ENCODE measurements around the gene STUB1. TPM values are rescaled to one million over a fixed set of nuclear protein-coding genes. Genes with fewer than 3 reads are reported as not detected.

The STUB1 gene
- total and polyA plus RNA-seq, 3 donors from 2014 or later: 93.3 to 160 (median 126) TPM

- Histone ChIP-seq H3K4me1 (peaks cover 5% of the 10 kb centered on the region), H3K36me3 (ENCODE audit: low read depth, missing control alignments) (no peaks in the 10 kb centered on the region), H3K27ac (no peak overlapping the region), H3K27me3 (no peaks in the 10 kb centered on the region), H3K4me3 (peak overlapping the region in 1 of 2 donors; percentile 6), H3K9me3 (no peaks in the 10 kb centered on the region)
- WGBS, 2 donors: 2 to 4% methylated on average over 15 to 49 of the region's 49 CpGs
- DNase-seq: no peak
- intact Hi-C loops (cut with DNase I; ENCODE audit: low total_unique reads): no loop called here
- TF ChIP-seq POLR2A (IDR thresholded peaks at IDR 0.05) (no peak), CTCF (IDR thresholded peaks at IDR 0.05) (no peak)
Observed at GRCh38 chr16:706189-707061, 26.2 kb downstream of the STUB1 start.

GRCh38 chr16:707062-707538, 26.9 kb downstream of the STUB1 start:
- H3K27ac ChIP-seq: no peak overlapping the region
- H3K36me3 ChIP-seq (ENCODE audit: low read depth, missing control alignments): no peaks in the 10 kb centered on the region
- no peaks in the 10 kb centered on the region for H3K27me3 ChIP-seq
- no peaks in the 10 kb centered on the region for H3K9me3 ChIP-seq
- TF ChIP-seq POLR2A (IDR thresholded peaks at IDR 0.05): no peak
- no peak for TF ChIP-seq CTCF (IDR thresholded peaks at IDR 0.05)
- 10 to 31% methylated on average over 4 to 14 of the region's 14 CpGs for WGBS, 2 donors
- H3K4me3 ChIP-seq: no peak overlapping the region
- intact Hi-C loops (cut with DNase I; ENCODE audit: low total_unique reads): no loop called here
- no peak for DNase-seq
- H3K4me1 ChIP-seq: peaks cover 5% of the 10 kb centered on the region

GRCh38 chr16:708019-708418, 27.8 kb downstream of the STUB1 start:
- TF ChIP-seq POLR2A (IDR thresholded peaks at IDR 0.05) (no peak), CTCF (IDR thresholded peaks at IDR 0.05) (no peak)
- H3K4me3 ChIP-seq: no peak overlapping the region
- no peak for DNase-seq
- H3K27me3 ChIP-seq: no peaks in the 10 kb centered on the region
- peaks cover 5% of the 10 kb centered on the region for H3K4me1 ChIP-seq
- no peaks in the 10 kb centered on the region for H3K36me3 ChIP-seq (ENCODE audit: low read depth, missing control alignments)
- intact Hi-C loops (cut with DNase I; ENCODE audit: low total_unique reads): no loop called here
- no peaks in the 10 kb centered on the region for H3K9me3 ChIP-seq
- 67 to 70% methylated on average over 3 of the region's 3 CpGs for WGBS, 2 donors
- no peak overlapping the region for H3K27ac ChIP-seq

GRCh38 chr16:708959-709358, 28.7 kb downstream of the STUB1 start:
- Histone ChIP-seq H3K4me1 (peaks cover 5% of the 10 kb centered on the region), H3K27ac (no peak overlapping the region), H3K36me3 (ENCODE audit: low read depth, missing control alignments) (no peaks in the 10 kb centered on the region), H3K9me3 (no peaks in the 10 kb centered on the region), H3K27me3 (no peaks in the 10 kb centered on the region), H3K4me3 (no peak overlapping the region)
- intact Hi-C loops (cut with DNase I; ENCODE audit: low total_unique reads): no loop called here
- TF ChIP-seq CTCF (IDR thresholded peaks at IDR 0.05) (no peak), POLR2A (IDR thresholded peaks at IDR 0.05) (no peak)
- 73 to 83% methylated on average over 3 to 4 of the region's 4 CpGs for WGBS, 2 donors
- DNase-seq: no peak
